HL-60 (cell line): Measurements from ENCODE around the gene CHMP4B.

Source experiments
- DNase-seq, 2 experiments: peaks; one replicate each; pipeline ENCODE4 v3.0.0-alpha.2; 2010 to 2020; ENCODE audit warnings: low read depth in 1 of 2, low spot score in 1 of 2
- H3K27ac ChIP-seq: fragments of 250-450 bp; sonication (Bioruptor Pico); replicated peaks from 2 replicates; pipeline ENCODE4 v1.5.1; 2020; ENCODE audit warnings: mild to moderate bottlenecking, moderate library complexity
- H3K27me3 ChIP-seq: fragments of 250-450 bp; sonication (Bioruptor Pico); 2 replicates; pipeline ENCODE4 v1.5.1; 2021; ENCODE audit warnings: mild to moderate bottlenecking, moderate library complexity; ENCODE audit not compliant: insufficient read depth, poor library complexity, severe bottlenecking
- H3K4me3 ChIP-seq: replicated peaks from 2 replicates; pipeline ENCODE4 v1.5.1; 2011; ENCODE audit warnings: mild to moderate bottlenecking, control low read depth, low read length; ENCODE audit not compliant: insufficient read depth
- GABPA ChIP-seq: IDR thresholded peaks from 2 replicates; pipeline ENCODE4 v1.6.1; 2012; ENCODE audit warnings: low read depth
- POLR2AphosphoS5 ChIP-seq: IDR thresholded peaks from 2 replicates; pipeline ENCODE4 v1.6.1; 2012; ENCODE audit warnings: low read depth
- SPI1 ChIP-seq: IDR thresholded peaks from 2 replicates; pipeline ENCODE4 v1.6.1; 2012; ENCODE audit warnings: low read depth, mild to moderate bottlenecking, borderline replicate concordance
- TF ChIP-seq, protein P1 (sequence below): IDR thresholded peaks from 2 replicates; pipeline ENCODE4 v1.6.1; 2012; ENCODE audit warnings: low read depth; ENCODE audit not compliant: insufficient replicate concordance
- TF ChIP-seq, protein P2 (sequence below): IDR thresholded peaks from one replicate; pipeline ENCODE4 v1.5.1; 2011; ENCODE audit warnings: low read length, control low read depth, inconsistent platforms; ENCODE audit not compliant: insufficient read depth

The CHMP4B gene

DNA sequence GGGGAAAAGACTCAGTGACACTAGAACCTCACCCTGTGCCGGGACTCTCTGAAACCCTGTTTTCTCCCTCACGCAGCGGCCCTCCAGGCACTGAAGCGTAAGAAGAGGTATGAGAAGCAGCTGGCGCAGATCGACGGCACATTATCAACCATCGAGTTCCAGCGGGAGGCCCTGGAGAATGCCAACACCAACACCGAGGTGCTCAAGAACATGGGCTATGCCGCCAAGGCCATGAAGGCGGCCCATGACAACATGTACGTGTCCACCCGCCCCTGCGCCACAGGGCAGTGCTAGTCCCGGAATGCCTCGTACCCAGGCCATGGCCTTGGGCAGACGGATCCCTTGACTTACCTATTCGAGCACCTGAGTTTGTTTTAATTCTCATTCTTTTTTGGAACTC lies 37.2 kb downstream of the CHMP4B start:
- no peaks in the 10 kb centered on the region for H3K27me3 ChIP-seq
- H3K27ac ChIP-seq = no peak overlapping the region
- TF ChIP-seq POLR2AphosphoS5 (no peak), GABPA (no peak), SPI1 (no peak)
- TF ChIP-seq, protein P1, sequence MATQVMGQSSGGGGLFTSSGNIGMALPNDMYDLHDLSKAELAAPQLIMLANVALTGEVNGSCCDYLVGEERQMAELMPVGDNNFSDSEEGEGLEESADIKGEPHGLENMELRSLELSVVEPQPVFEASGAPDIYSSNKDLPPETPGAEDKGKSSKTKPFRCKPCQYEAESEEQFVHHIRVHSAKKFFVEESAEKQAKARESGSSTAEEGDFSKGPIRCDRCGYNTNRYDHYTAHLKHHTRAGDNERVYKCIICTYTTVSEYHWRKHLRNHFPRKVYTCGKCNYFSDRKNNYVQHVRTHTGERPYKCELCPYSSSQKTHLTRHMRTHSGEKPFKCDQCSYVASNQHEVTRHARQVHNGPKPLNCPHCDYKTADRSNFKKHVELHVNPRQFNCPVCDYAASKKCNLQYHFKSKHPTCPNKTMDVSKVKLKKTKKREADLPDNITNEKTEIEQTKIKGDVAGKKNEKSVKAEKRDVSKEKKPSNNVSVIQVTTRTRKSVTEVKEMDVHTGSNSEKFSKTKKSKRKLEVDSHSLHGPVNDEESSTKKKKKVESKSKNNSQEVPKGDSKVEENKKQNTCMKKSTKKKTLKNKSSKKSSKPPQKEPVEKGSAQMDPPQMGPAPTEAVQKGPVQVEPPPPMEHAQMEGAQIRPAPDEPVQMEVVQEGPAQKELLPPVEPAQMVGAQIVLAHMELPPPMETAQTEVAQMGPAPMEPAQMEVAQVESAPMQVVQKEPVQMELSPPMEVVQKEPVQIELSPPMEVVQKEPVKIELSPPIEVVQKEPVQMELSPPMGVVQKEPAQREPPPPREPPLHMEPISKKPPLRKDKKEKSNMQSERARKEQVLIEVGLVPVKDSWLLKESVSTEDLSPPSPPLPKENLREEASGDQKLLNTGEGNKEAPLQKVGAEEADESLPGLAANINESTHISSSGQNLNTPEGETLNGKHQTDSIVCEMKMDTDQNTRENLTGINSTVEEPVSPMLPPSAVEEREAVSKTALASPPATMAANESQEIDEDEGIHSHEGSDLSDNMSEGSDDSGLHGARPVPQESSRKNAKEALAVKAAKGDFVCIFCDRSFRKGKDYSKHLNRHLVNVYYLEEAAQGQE = no peak
- TF ChIP-seq, protein P2, sequence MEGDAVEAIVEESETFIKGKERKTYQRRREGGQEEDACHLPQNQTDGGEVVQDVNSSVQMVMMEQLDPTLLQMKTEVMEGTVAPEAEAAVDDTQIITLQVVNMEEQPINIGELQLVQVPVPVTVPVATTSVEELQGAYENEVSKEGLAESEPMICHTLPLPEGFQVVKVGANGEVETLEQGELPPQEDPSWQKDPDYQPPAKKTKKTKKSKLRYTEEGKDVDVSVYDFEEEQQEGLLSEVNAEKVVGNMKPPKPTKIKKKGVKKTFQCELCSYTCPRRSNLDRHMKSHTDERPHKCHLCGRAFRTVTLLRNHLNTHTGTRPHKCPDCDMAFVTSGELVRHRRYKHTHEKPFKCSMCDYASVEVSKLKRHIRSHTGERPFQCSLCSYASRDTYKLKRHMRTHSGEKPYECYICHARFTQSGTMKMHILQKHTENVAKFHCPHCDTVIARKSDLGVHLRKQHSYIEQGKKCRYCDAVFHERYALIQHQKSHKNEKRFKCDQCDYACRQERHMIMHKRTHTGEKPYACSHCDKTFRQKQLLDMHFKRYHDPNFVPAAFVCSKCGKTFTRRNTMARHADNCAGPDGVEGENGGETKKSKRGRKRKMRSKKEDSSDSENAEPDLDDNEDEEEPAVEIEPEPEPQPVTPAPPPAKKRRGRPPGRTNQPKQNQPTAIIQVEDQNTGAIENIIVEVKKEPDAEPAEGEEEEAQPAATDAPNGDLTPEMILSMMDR = no peak
- no peak overlapping the region for H3K4me3 ChIP-seq
- DNase-seq = no peak

DNA sequence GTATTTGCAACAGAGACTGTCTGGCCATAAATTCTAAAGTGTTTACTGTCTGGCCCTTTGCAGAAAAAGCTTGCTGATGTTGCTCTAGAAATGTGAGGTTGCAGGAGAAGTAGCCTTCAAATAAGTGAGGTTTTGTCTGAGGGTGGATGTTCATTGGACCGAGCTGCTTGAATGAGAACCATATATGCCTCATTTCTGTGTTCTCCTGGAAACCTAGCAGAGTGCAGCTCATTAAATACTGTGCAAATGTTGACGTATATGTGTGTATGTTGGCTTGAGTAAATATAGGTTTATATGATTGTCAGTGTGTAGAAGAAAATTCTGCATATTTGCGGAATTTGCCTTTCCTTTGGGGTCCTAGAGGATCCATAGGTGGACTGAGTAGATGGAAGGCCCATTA lies 39.0 kb downstream of the CHMP4B start:
- H3K4me3 ChIP-seq = no peak overlapping the region
- TF ChIP-seq, protein P1 = no peak
- TF ChIP-seq POLR2AphosphoS5 (no peak), SPI1 (no peak), GABPA (no peak)
- TF ChIP-seq, protein P2 = no peak
- no peaks in the 10 kb centered on the region for H3K27me3 ChIP-seq
- no peak overlapping the region for H3K27ac ChIP-seq
- no peak for DNase-seq

DNA sequence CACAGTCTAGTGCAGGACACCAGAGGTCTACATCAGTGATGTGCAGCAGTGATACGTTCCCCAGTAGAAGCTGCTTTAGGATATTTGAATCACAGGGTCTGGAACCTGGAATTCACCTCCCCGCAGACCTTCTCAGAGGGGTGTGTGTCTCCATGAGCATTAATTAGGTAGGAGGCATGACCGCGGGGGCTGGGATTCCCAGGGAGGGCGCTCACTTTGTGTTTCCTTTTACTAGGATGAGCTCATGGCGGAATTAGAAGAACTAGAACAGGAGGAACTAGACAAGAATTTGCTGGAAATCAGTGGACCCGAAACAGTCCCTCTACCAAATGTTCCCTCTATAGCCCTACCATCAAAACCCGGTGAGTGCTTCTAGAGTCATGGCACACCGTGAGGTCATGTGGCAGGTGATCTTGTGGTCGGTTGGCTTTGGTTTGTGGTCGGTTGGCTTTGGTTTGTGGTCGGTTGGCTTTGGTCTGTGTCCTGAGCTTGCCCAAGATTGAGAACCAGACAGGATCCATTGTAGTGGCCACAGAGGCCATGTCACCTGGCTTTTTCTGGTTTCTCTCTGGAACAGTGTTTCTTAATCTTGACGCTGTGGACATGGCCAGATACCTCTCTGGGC lies 40.8 kb downstream of the CHMP4B start:
- H3K27ac ChIP-seq = no peak overlapping the region
- TF ChIP-seq POLR2AphosphoS5 (0 out of 2 replicates have a peak, but pooled peaks have one; percentile 40), SPI1 (no peak)
- no peak for DNase-seq

DNA sequence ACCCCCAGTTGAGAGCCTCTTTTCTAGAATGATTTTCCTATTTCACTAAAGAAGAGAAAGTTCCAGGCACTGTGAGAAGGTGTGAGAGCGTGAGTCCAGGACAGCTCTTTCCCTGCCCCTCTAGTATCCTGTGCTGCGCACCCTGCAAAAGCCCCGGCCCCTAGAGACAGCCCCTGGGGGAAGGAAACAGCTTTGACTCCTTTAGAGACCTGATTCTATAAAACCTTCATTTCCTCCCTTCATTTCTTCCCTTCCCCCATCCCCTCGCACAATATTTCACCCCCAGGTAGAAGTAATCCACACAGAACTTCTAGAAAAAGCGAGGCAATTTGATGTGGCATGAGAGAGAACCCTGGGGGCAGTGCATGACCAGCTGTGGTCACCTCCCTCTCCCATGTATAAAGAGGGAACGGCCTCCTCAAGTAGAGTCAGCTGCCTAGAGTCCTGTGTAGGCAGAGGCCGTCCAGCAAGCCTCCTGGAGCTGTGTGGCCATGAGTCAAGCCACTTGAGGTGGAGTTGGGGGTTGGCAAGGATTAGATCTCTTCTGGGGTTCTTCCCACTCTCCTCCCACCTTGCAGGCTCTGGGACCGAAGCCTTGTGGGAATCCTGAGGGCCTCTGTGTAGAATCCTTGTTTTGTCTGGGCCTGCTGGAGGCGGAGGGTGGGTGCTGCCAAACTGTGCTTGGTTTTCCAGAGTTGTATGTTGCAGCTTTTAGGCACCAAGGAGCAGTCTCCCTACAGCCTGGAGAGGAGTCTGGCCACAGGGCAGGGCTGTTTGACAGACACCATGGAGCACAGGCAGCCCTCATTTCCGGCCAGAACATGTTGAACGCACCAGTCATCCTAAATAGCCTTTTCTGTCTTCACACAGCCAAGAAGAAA lies 41.7 kb downstream of the CHMP4B start:
- no peak overlapping the region for H3K4me3 ChIP-seq
- TF ChIP-seq POLR2AphosphoS5 = no peak
- TF ChIP-seq, protein P1 = no peak
- TF ChIP-seq, protein P2 = no peak
- TF ChIP-seq GABPA = no peak
- no peak for TF ChIP-seq SPI1
- no peak overlapping the region for H3K27ac ChIP-seq

More for the DNA sequence above, 40.8 kb downstream of the CHMP4B start:
- H3K4me3 ChIP-seq = no peak overlapping the region
- H3K27me3 ChIP-seq = no peaks in the 10 kb centered on the region

More for the DNA sequence above, 41.7 kb downstream of the CHMP4B start:
- no peak for DNase-seq
- H3K27me3 ChIP-seq = no peaks in the 10 kb centered on the region
